ENCODE measurements around the gene ACTL10.

- TF ChIP-seq POLR2A (IDR thresholded peaks at IDR 0.05), result no peak
- TF ChIP-seq CTCF (IDR thresholded peaks at IDR 0.05), result no peak
Observed at GRCh38 chr20:33675136-33675959, 8.6 kb downstream of the ACTL10 start.
